Measurements from ENCODE around the gene GPD2.

Gene GPD2

DNA sequence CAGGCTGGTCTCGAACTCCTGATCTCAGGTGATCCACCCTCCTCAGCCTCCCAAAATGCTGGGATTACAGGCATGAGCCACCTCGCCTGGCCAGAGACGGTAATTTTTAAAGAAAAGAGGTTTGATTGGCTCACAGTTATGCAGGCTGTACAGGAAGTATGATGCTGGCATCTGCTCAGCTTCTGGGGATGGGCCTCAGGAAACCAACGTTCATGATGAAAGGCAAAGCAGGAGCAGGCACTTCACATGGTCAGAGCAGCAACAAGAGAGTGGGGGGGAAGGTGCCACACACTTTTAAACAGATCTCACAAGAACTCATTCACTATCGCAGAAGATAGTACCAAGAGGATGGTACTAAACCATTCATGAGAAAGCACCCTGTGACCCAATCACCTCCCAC, 38.0 kb upstream of the GPD2 start:
- H3K36me3 ChIP-seq (ENCODE audit: control insufficient read depth in 1 of 2, insufficient read depth in 2 of 2, low read length in 2 of 2) = no peaks in the 10 kb centered on the region
- no peak overlapping the region for H3K4ac ChIP-seq (ENCODE audit: low read depth, low read length)
- H2AK5ac ChIP-seq (ENCODE audit: low read length) = no peak overlapping the region
- peaks cover 1% of the 10 kb centered on the region for H3K9me3 ChIP-seq (ENCODE audit: insufficient read depth, low read depth, low read length)
- H2BK5ac ChIP-seq (ENCODE audit: low read depth, low read length, poor library complexity) = no peak overlapping the region
- H3K4me2 ChIP-seq (ENCODE audit: low read length) = no peak overlapping the region
- H2BK12ac ChIP-seq (ENCODE audit: low read length) = no peak overlapping the region
- no peak overlapping the region for H3K27ac ChIP-seq (ENCODE audit: low read depth, low read length)
- no peak overlapping the region for H2AFZ ChIP-seq (ENCODE audit: insufficient read depth, low read length, poor library complexity)
- H3K79me1 ChIP-seq (ENCODE audit: low read length) = no peaks in the 10 kb centered on the region
- no peaks in the 10 kb centered on the region for H3K79me2 ChIP-seq (ENCODE audit: control insufficient read depth, insufficient read depth, low read length, poor library complexity)
- WGBS (ENCODE audit: extremely low coverage, insufficient coverage, insufficient read length) = no CpG with 5 or more reads among the region's 5 CpGs
- no peak overlapping the region for H4K91ac ChIP-seq (ENCODE audit: low read depth, low read length)
- H3K18ac ChIP-seq (ENCODE audit: low read length) = no peak overlapping the region
- no peak overlapping the region for H3K4me3 ChIP-seq (ENCODE audit: low read depth, low read length)
- H3K23ac ChIP-seq (ENCODE audit: low read length) = no peak overlapping the region
- H2BK120ac ChIP-seq (ENCODE audit: insufficient read depth, low read length, poor library complexity) = no peak overlapping the region
- no peak overlapping the region for H4K8ac ChIP-seq (ENCODE audit: low read depth, low read length)
- no peak overlapping the region for H3K9ac ChIP-seq (ENCODE audit: low read length)
- no peaks in the 10 kb centered on the region for H3K4me1 ChIP-seq (ENCODE audit: control insufficient read depth in 1 of 2, insufficient read depth in 2 of 2, low read length in 2 of 2)
- DNase-seq = no peak
- no peak overlapping the region for H3K14ac ChIP-seq (ENCODE audit: low read length)
- no peak overlapping the region for H4K12ac ChIP-seq (ENCODE audit: low read depth, low read length)
- no peaks in the 10 kb centered on the region for H3K27me3 ChIP-seq (ENCODE audit: insufficient read depth, low read length)

DNA sequence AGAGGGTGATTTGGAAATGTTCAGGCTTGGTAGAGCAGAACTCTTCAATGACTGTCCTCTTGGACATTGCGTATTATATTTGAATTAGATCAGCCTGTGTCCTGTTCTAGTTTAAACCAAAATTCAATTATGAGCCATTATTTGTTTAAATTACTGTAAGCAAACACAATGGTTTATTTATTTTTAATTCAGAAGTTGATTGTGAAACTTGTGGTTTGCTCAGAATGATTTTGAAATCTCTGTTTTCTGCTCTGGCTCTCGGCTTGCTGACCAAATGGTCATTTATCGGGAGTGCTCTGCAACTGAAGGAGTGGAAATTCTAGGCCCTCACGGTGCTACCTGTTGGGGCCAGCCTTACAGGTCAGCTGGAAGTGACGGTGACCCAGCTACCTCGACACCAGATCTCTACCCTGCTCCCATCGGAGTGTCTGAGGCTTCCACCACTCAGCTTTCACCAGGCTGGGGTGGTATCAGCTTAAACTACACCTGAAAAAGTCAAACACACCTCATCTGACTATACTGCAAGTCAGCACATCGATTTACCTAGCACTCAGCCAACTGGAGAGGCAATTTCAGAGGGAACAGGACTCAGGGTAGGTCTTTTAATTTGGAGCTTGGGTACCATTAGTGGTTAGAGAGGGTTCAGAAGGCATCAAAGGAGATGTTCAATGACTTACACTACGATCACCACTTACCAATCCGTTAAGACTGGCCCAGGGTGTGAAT, 36.8 kb upstream of the GPD2 start:
- Histone ChIP-seq H4K8ac (ENCODE audit: low read depth, low read length) (no peak overlapping the region), H2BK12ac (ENCODE audit: low read length) (no peak overlapping the region), H2BK5ac (ENCODE audit: low read depth, low read length, poor library complexity) (no peak overlapping the region), H3K4ac (ENCODE audit: low read depth, low read length) (no peak overlapping the region), H3K4me2 (ENCODE audit: low read length) (peak overlapping the region; percentile 85), H3K4me3 (ENCODE audit: low read depth, low read length) (peak overlapping the region; percentile 43), H3K9ac (ENCODE audit: low read length) (no peak overlapping the region), H4K91ac (ENCODE audit: low read depth, low read length) (no peak overlapping the region), H3K79me2 (ENCODE audit: control insufficient read depth, insufficient read depth, low read length, poor library complexity) (no peaks in the 10 kb centered on the region), H3K14ac (ENCODE audit: low read length) (no peak overlapping the region), H2BK120ac (ENCODE audit: insufficient read depth, low read length, poor library complexity) (no peak overlapping the region), H4K12ac (ENCODE audit: low read depth, low read length) (no peak overlapping the region), H2AFZ (ENCODE audit: insufficient read depth, low read length, poor library complexity) (no peak overlapping the region), H3K18ac (ENCODE audit: low read length) (no peak overlapping the region), H3K23ac (ENCODE audit: low read length) (peak overlapping the region; percentile 67), H3K9me3 (ENCODE audit: insufficient read depth, low read depth, low read length) (peaks cover 1% of the 10 kb centered on the region), H3K27me3 (ENCODE audit: insufficient read depth, low read length) (no peaks in the 10 kb centered on the region), H3K79me1 (ENCODE audit: low read length) (no peaks in the 10 kb centered on the region), H3K27ac (ENCODE audit: low read depth, low read length) (no peak overlapping the region), H2AK5ac (ENCODE audit: low read length) (no peak overlapping the region), H3K36me3 (ENCODE audit: control insufficient read depth in 1 of 2, insufficient read depth in 2 of 2, low read length in 2 of 2) (no peaks in the 10 kb centered on the region), H3K4me1 (ENCODE audit: control insufficient read depth in 1 of 2, insufficient read depth in 2 of 2, low read length in 2 of 2) (no peaks in the 10 kb centered on the region)
- WGBS (ENCODE audit: extremely low coverage, insufficient coverage, insufficient read length) = no CpG with 5 or more reads among the region's 10 CpGs
- DNase-seq = no peak

DNA sequence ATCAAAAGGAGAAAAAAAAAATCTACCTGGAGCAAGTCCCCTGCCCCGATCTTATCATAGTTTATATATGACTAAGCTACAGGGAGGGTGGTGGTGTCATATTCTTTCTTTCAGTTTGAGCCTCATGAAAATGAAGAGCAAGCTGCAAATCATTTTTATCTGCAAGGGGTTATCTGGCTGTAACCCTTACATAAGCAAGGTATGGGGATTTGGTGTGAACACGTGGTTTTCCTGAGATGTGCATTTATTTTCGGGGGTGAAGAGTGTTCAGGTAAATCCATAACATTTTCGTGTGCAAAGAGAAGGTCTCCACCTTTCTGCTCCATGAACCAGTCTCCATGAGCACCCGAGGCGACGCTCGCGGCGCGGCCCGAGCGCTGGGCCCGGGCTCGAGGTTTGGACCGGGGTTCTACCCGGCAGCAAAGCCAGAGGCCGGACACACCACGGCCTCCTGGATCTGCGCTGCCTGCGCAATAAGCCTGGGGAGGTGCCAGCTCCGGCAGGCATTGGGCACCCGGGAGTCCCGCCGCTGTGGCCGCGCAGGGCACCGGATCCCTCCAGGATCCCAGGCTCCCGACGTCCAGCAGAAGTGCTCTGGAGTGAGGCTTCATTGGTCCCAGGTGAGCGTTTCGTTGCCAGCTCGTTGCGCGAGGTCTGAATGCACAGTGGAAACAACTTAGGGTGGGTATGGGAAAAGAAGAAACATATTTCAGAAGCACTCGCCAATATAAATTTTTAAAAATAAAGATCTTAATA, 36.1 kb upstream of the GPD2 start:
- WGBS (ENCODE audit: extremely low coverage, insufficient coverage, insufficient read length) = no CpG with 5 or more reads among the region's 36 CpGs
- peak; percentile 45 to 61 for DNase-seq
- Histone ChIP-seq H4K91ac (ENCODE audit: low read depth, low read length) (no peak overlapping the region), H2BK5ac (ENCODE audit: low read depth, low read length, poor library complexity) (no peak overlapping the region), H3K4me2 (ENCODE audit: low read length) (peak overlapping the region; percentile 85), H3K4me1 (ENCODE audit: control insufficient read depth in 1 of 2, insufficient read depth in 2 of 2, low read length in 2 of 2) (no peaks in the 10 kb centered on the region), H3K9me3 (ENCODE audit: insufficient read depth, low read depth, low read length) (peaks cover 1% of the 10 kb centered on the region), H3K4me3 (ENCODE audit: low read depth, low read length) (peak overlapping the region; percentile 87), H3K27me3 (ENCODE audit: insufficient read depth, low read length) (no peaks in the 10 kb centered on the region), H3K79me1 (ENCODE audit: low read length) (no peaks in the 10 kb centered on the region), H3K9ac (ENCODE audit: low read length) (peak overlapping the region; percentile 35), H3K79me2 (ENCODE audit: control insufficient read depth, insufficient read depth, low read length, poor library complexity) (no peaks in the 10 kb centered on the region), H3K18ac (ENCODE audit: low read length) (no peak overlapping the region), H3K27ac (ENCODE audit: low read depth, low read length) (no peak overlapping the region), H4K8ac (ENCODE audit: low read depth, low read length) (no peak overlapping the region), H3K23ac (ENCODE audit: low read length) (no peak overlapping the region), H4K12ac (ENCODE audit: low read depth, low read length) (no peak overlapping the region), H3K36me3 (ENCODE audit: control insufficient read depth in 1 of 2, insufficient read depth in 2 of 2, low read length in 2 of 2) (no peaks in the 10 kb centered on the region), H2AFZ (ENCODE audit: insufficient read depth, low read length, poor library complexity) (peak overlapping the region; percentile 8), H2BK120ac (ENCODE audit: insufficient read depth, low read length, poor library complexity) (no peak overlapping the region), H3K4ac (ENCODE audit: low read depth, low read length) (no peak overlapping the region), H3K14ac (ENCODE audit: low read length) (no peak overlapping the region), H2BK12ac (ENCODE audit: low read length) (no peak overlapping the region), H2AK5ac (ENCODE audit: low read length) (no peak overlapping the region)

DNA sequence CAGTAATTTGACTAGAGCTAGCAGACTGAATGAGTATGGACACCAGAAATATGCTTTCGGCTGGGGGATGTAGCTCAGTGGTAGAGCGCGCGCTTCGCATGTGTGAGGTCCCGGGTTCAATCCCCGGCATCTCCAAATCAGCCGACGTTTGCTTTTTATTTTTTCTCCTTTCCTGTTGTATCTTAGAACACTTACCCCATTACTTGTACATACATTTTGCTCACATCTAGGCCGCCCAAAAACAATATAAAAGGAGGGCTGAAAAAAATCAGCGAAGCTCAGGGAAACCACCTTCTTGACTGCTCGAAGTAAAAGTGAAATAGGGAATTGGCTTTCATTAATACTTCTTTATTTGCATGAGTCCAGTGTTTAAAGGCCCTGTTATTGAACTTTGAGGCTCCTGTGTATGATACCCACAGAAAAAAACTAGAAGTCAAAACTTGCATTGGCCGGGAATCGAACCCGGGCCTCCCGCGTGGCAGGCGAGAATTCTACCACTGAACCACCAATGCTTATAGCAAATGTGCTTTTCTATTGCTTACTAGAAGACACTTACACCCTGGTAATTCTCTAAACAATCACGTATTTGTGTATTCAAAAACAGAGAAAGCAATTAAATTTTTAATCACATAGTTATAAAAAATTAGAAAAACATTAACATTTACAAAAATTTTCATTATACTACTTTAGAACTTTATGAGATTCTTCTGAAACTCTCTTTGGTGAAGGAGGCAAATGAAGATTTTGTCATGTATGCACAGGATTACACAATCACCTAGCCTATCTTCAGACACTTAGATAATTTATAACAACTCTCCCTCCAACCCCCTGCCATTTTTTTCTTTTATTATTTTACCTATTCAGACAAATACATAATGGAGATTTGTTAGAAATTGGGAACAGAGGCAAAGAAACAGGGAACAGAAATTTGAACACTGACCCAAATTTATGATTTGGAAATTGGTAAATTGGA, 35.2 kb upstream of the GPD2 start:
- Histone ChIP-seq H3K4me3 (ENCODE audit: low read depth, low read length) (peak overlapping the region; percentile 28), H4K8ac (ENCODE audit: low read depth, low read length) (no peak overlapping the region), H3K4me1 (ENCODE audit: control insufficient read depth in 1 of 2, insufficient read depth in 2 of 2, low read length in 2 of 2) (no peaks in the 10 kb centered on the region), H3K14ac (ENCODE audit: low read length) (no peak overlapping the region), H2BK12ac (ENCODE audit: low read length) (no peak overlapping the region), H4K91ac (ENCODE audit: low read depth, low read length) (no peak overlapping the region), H3K9ac (ENCODE audit: low read length) (no peak overlapping the region), H3K4me2 (ENCODE audit: low read length) (peak overlapping the region; percentile 85), H3K4ac (ENCODE audit: low read depth, low read length) (no peak overlapping the region), H2AK5ac (ENCODE audit: low read length) (no peak overlapping the region), H4K12ac (ENCODE audit: low read depth, low read length) (no peak overlapping the region), H3K9me3 (ENCODE audit: insufficient read depth, low read depth, low read length) (peaks cover 1% of the 10 kb centered on the region), H2BK5ac (ENCODE audit: low read depth, low read length, poor library complexity) (no peak overlapping the region), H3K23ac (ENCODE audit: low read length) (no peak overlapping the region), H3K79me1 (ENCODE audit: low read length) (no peaks in the 10 kb centered on the region), H3K79me2 (ENCODE audit: control insufficient read depth, insufficient read depth, low read length, poor library complexity) (no peaks in the 10 kb centered on the region), H2BK120ac (ENCODE audit: insufficient read depth, low read length, poor library complexity) (no peak overlapping the region), H3K18ac (ENCODE audit: low read length) (no peak overlapping the region), H3K36me3 (ENCODE audit: control insufficient read depth in 1 of 2, insufficient read depth in 2 of 2, low read length in 2 of 2) (no peaks in the 10 kb centered on the region), H3K27me3 (ENCODE audit: insufficient read depth, low read length) (no peaks in the 10 kb centered on the region), H3K27ac (ENCODE audit: low read depth, low read length) (no peak overlapping the region), H2AFZ (ENCODE audit: insufficient read depth, low read length, poor library complexity) (no peak overlapping the region)
- peak; percentile 68 to 87 for DNase-seq
- no CpG with 5 or more reads among the region's 19 CpGs for WGBS (ENCODE audit: extremely low coverage, insufficient coverage, insufficient read length)
